GM23248 (cell line): ENCODE data around the gene ADAMTS17.

ENCODE experiments used
- EZH2 ChIP-seq: fragments of 200-600 bp; sonication (generic); IDR thresholded peaks from 2 replicates; pipeline ENCODE4 v1.6.1; 2018; ENCODE audit warnings: antibody characterized with exemption, mild to moderate bottlenecking; ENCODE audit not compliant: insufficient read depth, poor library complexity, severe bottlenecking
- EZH2phosphoT487 ChIP-seq: fragments of 200-600 bp; sonication (generic); IDR thresholded peaks from 2 replicates; pipeline ENCODE4 v1.6.1; 2018; ENCODE audit warnings: antibody characterized with exemption, moderate library complexity, mild to moderate bottlenecking, low read depth; ENCODE audit not compliant: insufficient read depth

GRCh38 chr15:100220058-100220768 is 121.6 kb downstream of the ADAMTS17 start:
- TF ChIP-seq EZH2, result no peak
- no peak for TF ChIP-seq EZH2phosphoT487
